IPS-20b (cell line): ENCODE results near the gene ST3GAL4.
"Not testable (repeated sequence)": the region's sequence is repeated elsewhere in the genome, so short reads cannot be mapped to it uniquely, and the experiment has no call there.

Source experiments
- H3K27ac ChIP-seq: one replicate; pipeline ENCODE4 v1.5.1; 2013; ENCODE audit warnings: low read length
- H3K27me3 ChIP-seq: 2 replicates; pipeline ENCODE4 v1.6.1; 2013; ENCODE audit warnings: mild to moderate bottlenecking, low read length, inconsistent platforms; ENCODE audit not compliant: insufficient read depth
- H3K36me3 ChIP-seq: 2 replicates; pipeline ENCODE4 v1.6.1; 2013; ENCODE audit warnings: low read depth, mild to moderate bottlenecking, inconsistent platforms, low read length, moderate library complexity; ENCODE audit not compliant: insufficient read depth
- H3K4me1 ChIP-seq: 2 replicates; pipeline ENCODE4 v1.6.1; 2013; ENCODE audit warnings: mild to moderate bottlenecking, control low read depth, inconsistent platforms, low read length, moderate library complexity; ENCODE audit not compliant: insufficient read depth
- H3K4me3 ChIP-seq: 2 replicates; pipeline ENCODE4 v1.5.1; 2013; ENCODE audit warnings: mild to moderate bottlenecking, low read length, inconsistent platforms
- H3K9ac ChIP-seq: 2 replicates; pipeline ENCODE4 v1.6.1; 2013; ENCODE audit warnings: low read depth, mild to moderate bottlenecking, inconsistent platforms, low read length, moderate library complexity
- H3K9me3 ChIP-seq: 2 replicates; pipeline ENCODE4 v1.6.1; 2013; ENCODE audit warnings: mild to moderate bottlenecking, low read depth, low read length, inconsistent platforms; ENCODE audit not compliant: insufficient read depth

The ST3GAL4 gene

GRCh38 chr11:126373389-126374066, 18.0 kb downstream of the ST3GAL4 start:
- H3K4me3 ChIP-seq, H3K27ac ChIP-seq, H3K27me3 ChIP-seq, H3K9me3 ChIP-seq, H3K36me3 ChIP-seq, H3K4me1 ChIP-seq, H3K9ac ChIP-seq: not testable (repeated sequence)

- not testable (repeated sequence) for H3K9me3 ChIP-seq, H3K4me3 ChIP-seq, H3K27ac ChIP-seq, H3K27me3 ChIP-seq, H3K4me1 ChIP-seq, H3K9ac ChIP-seq, H3K36me3 ChIP-seq
These were observed 19.2 kb downstream of the ST3GAL4 start for GRCh38 chr11:126374562-126375300.

GRCh38 chr11:126375726-126376125, 20.2 kb downstream of the ST3GAL4 start:
- Histone ChIP-seq H3K9me3 (no peaks in the 10 kb centered on the region), H3K4me1 (no peaks in the 10 kb centered on the region), H3K9ac (no peak overlapping the region), H3K4me3 (no peak overlapping the region), H3K36me3 (no peaks in the 10 kb centered on the region), H3K27ac (no peak overlapping the region), H3K27me3 (no peaks in the 10 kb centered on the region)

GRCh38 chr11:126378763-126379162, 23.3 kb downstream of the ST3GAL4 start:
- Histone ChIP-seq H3K9me3 (no peaks in the 10 kb centered on the region), H3K27ac (no peak overlapping the region), H3K9ac (no peak overlapping the region), H3K27me3 (no peaks in the 10 kb centered on the region), H3K4me1 (no peaks in the 10 kb centered on the region), H3K36me3 (no peaks in the 10 kb centered on the region), H3K4me3 (no peak overlapping the region)

GRCh38 chr11:126380909-126381308, 25.4 kb downstream of the ST3GAL4 start:
- Histone ChIP-seq H3K4me3 (no peak overlapping the region), H3K27me3 (no peaks in the 10 kb centered on the region), H3K9me3 (no peaks in the 10 kb centered on the region), H3K36me3 (no peaks in the 10 kb centered on the region), H3K27ac (no peak overlapping the region), H3K4me1 (no peaks in the 10 kb centered on the region), H3K9ac (no peak overlapping the region)

- not testable (repeated sequence) for H3K9ac ChIP-seq, H3K4me3 ChIP-seq, H3K9me3 ChIP-seq, H3K27me3 ChIP-seq, H3K27ac ChIP-seq, H3K36me3 ChIP-seq, H3K4me1 ChIP-seq
These were observed 26.5 kb downstream of the ST3GAL4 start for GRCh38 chr11:126381960-126382359.

GRCh38 chr11:126382641-126383040, 27.2 kb downstream of the ST3GAL4 start:
- H3K27me3 ChIP-seq, H3K36me3 ChIP-seq, H3K27ac ChIP-seq, H3K4me3 ChIP-seq, H3K4me1 ChIP-seq, H3K9me3 ChIP-seq, H3K9ac ChIP-seq: not testable (repeated sequence)

GRCh38 chr11:126383339-126384335, 28.2 kb downstream of the ST3GAL4 start:
- Histone ChIP-seq H3K9ac (no peak overlapping the region; the same call in 1 of the 2 replicates), H3K4me1 (peaks cover 2% of the 10 kb centered on the region; the same call in 1 of the 2 replicates), H3K36me3 (no peaks in the 10 kb centered on the region), H3K27me3 (no peaks in the 10 kb centered on the region), H3K4me3 (no peak overlapping the region), H3K27ac (no peak overlapping the region), H3K9me3 (no peaks in the 10 kb centered on the region)

- H3K27me3 ChIP-seq: no peaks in the 10 kb centered on the region
- no peaks in the 10 kb centered on the region for H3K9me3 ChIP-seq
- no peaks in the 10 kb centered on the region for H3K36me3 ChIP-seq
- no peak overlapping the region for H3K27ac ChIP-seq
- peaks cover 2% of the 10 kb centered on the region; the same call in 1 of the 2 replicates for H3K4me1 ChIP-seq
- H3K9ac ChIP-seq: no peak overlapping the region; the same call in 1 of the 2 replicates
- H3K4me3 ChIP-seq: no peak overlapping the region
These were observed 29.1 kb downstream of the ST3GAL4 start for GRCh38 chr11:126384449-126385070.

GRCh38 chr11:126385991-126386728, 30.7 kb downstream of the ST3GAL4 start:
- Histone ChIP-seq H3K9ac (no peak overlapping the region), H3K27me3 (no peaks in the 10 kb centered on the region), H3K36me3 (no peaks in the 10 kb centered on the region), H3K9me3 (no peaks in the 10 kb centered on the region), H3K4me3 (no peak overlapping the region), H3K4me1 (peaks cover 2% of the 10 kb centered on the region; the same call in 1 of the 2 replicates), H3K27ac (no peak overlapping the region)

GRCh38 chr11:126386729-126387071, 31.2 kb downstream of the ST3GAL4 start:
- H3K9me3 ChIP-seq, H3K27me3 ChIP-seq, H3K27ac ChIP-seq, H3K4me3 ChIP-seq, H3K36me3 ChIP-seq, H3K4me1 ChIP-seq, H3K9ac ChIP-seq: not testable (repeated sequence)
